Peyer's patch (tissue), 4 donors: ENCODE results near the gene LBX1. TPM values are rescaled to one million over a fixed set of nuclear protein-coding genes. Genes with fewer than 3 reads are reported as not detected.

Experiments used
- DNase-seq, 3 donors: peaks; one replicate each; pipeline ENCODE4 v3.0.0-alpha.2; 2017 to 2019
- H3K27ac ChIP-seq, 4 donors: fragments of 200-600 bp; sonication (generic); one replicate each; pipeline ENCODE4 v1.5.1; 2016 to 2019
- H3K27me3 ChIP-seq, 2 donors: fragments of 200-600 bp; sonication (generic); one replicate each; pipeline ENCODE4 v1.5.1; 2019
- H3K36me3 ChIP-seq, 3 donors: fragments of 200-600 bp; sonication (generic); one replicate each; pipeline ENCODE4 v1.5.1; 2016 to 2019
- H3K4me1 ChIP-seq, 4 donors: fragments of 200-600 bp; sonication (generic); one replicate each; pipeline ENCODE4 v1.5.1; 2016 to 2019
- H3K4me3 ChIP-seq, 4 donors: fragments of 200-600 bp; sonication (generic); 1 replicate in 3 of 4; 2 replicates in 1 of 4; pipeline ENCODE4 v1.5.1; 2016 to 2019; ENCODE audit warnings: mild to moderate bottlenecking in 1 of 4
- H3K9me3 ChIP-seq, 4 donors: fragments of 200-600 bp; sonication (generic); one replicate each; pipeline ENCODE4 v1.5.1; 2016 to 2019; ENCODE audit warnings: mild to moderate bottlenecking in 1 of 4
- CTCF ChIP-seq, 6 experiments: fragments of 450-650 bp in 4 of 6; fragments of 200-600 bp in 2 of 6; sonication (generic) in 1 of 6; IDR thresholded peaks; one replicate each; pipeline ENCODE4 v1.5.1; 2017 to 2019; ENCODE audit warnings: antibody characterized with exemption in 6 of 6, mild to moderate bottlenecking in 3 of 6, moderate library complexity in 1 of 6
- POLR2A ChIP-seq, 2 donors: fragments of 450-650 bp; IDR thresholded peaks; one replicate each; pipeline ENCODE4 v1.5.1; 2017; ENCODE audit warnings: antibody characterized with exemption in 2 of 2, mild to moderate bottlenecking in 2 of 2, moderate library complexity in 2 of 2
- total RNA-seq, 4 donors: library from RNA; depleted of rRNA; stranded (reverse); fragments of >200 nt; gene quantifications; one replicate each; pipeline ENCODE4 v1.1.0, GENCODE V29; 2016

LBX1 gene
- total RNA-seq, 4 donors from 2014 or later: not detected

DNA sequence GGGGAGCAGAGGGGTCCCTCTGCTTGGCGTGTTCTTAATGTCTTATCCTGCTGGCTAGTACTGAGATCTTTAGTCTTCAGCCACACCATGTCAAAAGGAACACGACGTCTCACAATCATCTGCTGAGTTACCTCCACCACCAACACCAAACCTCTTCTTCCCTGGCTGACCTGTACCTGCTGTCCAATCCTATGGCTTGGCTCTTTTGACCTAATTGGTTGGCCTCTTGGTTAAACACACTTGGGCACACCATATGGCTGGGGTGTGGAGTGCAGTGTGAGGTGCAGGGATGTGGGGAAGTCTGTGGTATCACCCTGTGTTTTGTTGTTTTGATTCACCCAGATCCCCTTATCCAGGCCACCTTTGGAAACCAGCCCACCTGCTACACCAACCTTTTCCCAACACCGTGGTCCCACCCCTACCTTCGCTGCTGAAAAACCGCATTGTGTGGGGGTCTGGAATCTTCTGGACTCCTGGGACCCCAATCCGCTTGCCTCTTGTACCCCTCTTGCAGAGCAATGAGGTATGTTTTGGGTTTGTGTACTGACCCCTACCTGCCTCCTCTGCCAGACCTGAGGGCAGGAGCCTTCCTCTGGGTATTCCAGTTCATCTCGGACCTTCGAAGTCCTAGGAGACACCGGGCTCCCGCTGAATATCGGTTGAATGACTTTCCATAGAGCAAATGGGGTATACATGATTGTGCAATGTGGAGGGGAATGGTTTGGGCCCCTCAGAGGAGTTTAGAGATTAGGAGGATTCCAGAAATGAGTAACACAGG, 2.8 kb upstream of the LBX1 start:
- TF ChIP-seq POLR2A (IDR thresholded peaks at IDR 0.05): no peak
- no peak for TF ChIP-seq CTCF (IDR thresholded peaks at IDR 0.05)
- DNase-seq: no peak
- Histone ChIP-seq H3K36me3 (no peaks in the 10 kb centered on the region), H3K27ac (no peak overlapping the region), H3K9me3 (peaks cover 0 to 3% (median 0%) of the 10 kb centered on the region in 4 donors), H3K4me1 (peaks cover 0 to 43% (median 14%) of the 10 kb centered on the region in 4 donors), H3K27me3 (peaks cover 0 to 89% of the 10 kb centered on the region in 2 donors), H3K4me3 (no peak overlapping the region)

DNA sequence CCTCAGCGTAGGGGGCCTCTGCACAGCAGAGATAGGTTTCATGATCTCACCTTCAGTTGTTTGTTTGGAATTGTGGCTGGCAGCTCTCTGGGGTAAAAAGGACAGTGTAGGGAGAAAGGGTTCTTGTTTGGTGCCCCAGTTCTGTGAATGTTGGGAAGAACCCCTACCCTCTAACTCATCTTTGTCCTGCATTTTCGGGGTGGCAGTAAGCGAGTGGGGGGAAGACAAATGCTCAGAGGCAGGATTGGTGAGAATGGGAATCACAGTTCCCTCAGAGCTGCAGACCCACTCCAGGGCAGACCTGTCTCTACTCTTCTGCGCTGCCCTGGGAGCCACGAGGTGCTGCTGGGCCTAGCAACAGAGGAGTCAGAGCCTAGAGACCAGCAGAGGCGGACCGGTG, 1.8 kb upstream of the LBX1 start:
- peaks cover 0 to 43% (median 22%) of the 10 kb centered on the region in 4 donors for H3K4me1 ChIP-seq
- peaks cover 0 to 3% (median 0%) of the 10 kb centered on the region in 4 donors for H3K9me3 ChIP-seq

DNA sequence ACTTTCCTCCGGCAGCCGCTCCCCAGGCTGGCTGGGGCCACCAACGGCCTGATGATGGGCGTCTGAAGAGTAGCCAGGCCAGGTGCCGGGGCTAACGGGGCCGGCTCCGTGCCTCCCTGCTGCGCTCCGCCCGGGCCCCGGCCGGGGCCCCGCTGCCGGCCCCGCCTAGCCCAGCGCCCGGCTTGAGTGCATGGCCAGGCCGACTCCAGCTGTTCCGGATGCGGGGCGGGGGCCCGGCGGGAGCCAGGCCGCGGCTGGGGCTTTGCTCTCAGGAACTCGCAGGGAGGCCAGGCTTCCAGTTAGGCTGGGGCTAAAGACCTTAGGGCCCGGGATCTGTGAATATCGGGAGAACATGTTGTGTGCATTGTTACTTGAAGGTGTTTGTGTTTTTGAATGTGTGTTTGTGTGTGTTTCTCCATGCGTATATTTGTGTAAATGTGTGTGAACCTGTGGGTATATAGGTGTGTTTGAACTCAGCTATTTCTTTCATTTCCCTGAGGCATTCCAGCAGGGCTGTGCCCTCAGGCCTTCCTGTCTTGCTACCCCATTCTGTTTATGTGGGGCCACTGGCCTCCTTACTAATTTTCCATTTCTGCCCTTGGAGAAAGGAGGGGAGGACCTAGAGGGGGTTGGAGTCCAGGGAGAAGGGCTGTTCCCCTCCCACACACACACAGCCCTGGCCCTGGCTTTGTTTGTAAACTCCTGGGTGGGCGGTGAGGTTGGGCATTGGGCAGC, 1.1 kb upstream of the LBX1 start:
- Histone ChIP-seq H3K4me1 (peaks cover 0 to 50% (median 23%) of the 10 kb centered on the region in 4 donors), H3K27me3 (peaks cover 0 to 89% of the 10 kb centered on the region in 2 donors)
- TF ChIP-seq CTCF (IDR thresholded peaks at IDR 0.05) (no peak), POLR2A (IDR thresholded peaks at IDR 0.05) (no peak)

More for the DNA sequence above, 1.8 kb upstream of the LBX1 start:
- peaks cover 0 to 89% of the 10 kb centered on the region in 2 donors for H3K27me3 ChIP-seq
- H3K36me3 ChIP-seq: no peaks in the 10 kb centered on the region
- H3K4me3 ChIP-seq: no peak overlapping the region
- DNase-seq: no peak
- TF ChIP-seq POLR2A (IDR thresholded peaks at IDR 0.05) (no peak), CTCF (IDR thresholded peaks at IDR 0.05) (no peak)
- no peak overlapping the region for H3K27ac ChIP-seq

DNA sequence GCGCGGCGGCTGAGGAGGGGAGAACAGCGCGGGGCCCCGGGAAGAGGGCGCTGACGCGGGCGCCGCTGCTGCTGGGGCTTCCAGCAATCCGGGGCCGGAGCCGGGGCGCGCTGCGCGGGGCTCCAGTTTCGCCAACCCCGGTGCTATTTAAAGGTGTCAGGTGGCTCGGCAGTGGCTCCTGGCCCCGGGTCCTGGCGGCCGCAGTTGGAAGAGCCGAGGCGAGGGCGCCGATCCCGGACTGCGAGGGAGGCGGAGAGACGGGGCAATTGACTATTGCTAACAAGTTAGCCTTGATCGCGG, 347 bp downstream of the LBX1 start:
- H3K36me3 ChIP-seq: no peaks in the 10 kb centered on the region
- no peak overlapping the region for H3K27ac ChIP-seq
- TF ChIP-seq POLR2A (IDR thresholded peaks at IDR 0.05) (no peak), CTCF (IDR thresholded peaks at IDR 0.05) (no peak)
- H3K4me3 ChIP-seq: peak overlapping the region in 3 of 4 donors; percentile 14 to 18 (median 15)
- no peak for DNase-seq
- peaks cover 0 to 91% of the 10 kb centered on the region in 2 donors for H3K27me3 ChIP-seq
- H3K9me3 ChIP-seq: peaks cover 0 to 3% (median 0%) of the 10 kb centered on the region in 4 donors
- H3K4me1 ChIP-seq: peaks cover 0 to 60% (median 24%) of the 10 kb centered on the region in 4 donors

More for the DNA sequence above, 1.1 kb upstream of the LBX1 start:
- Histone ChIP-seq H3K9me3 (peaks cover 0 to 3% (median 0%) of the 10 kb centered on the region in 4 donors), H3K4me3 (peak overlapping the region in 1 of 4 donors; percentile 8), H3K36me3 (no peaks in the 10 kb centered on the region), H3K27ac (no peak overlapping the region)
- DNase-seq: no peak

GRCh38 chr10:101228153-101228965, 904 bp downstream of the LBX1 start:
- Histone ChIP-seq H3K9me3 (peaks cover 0 to 3% (median 0%) of the 10 kb centered on the region in 4 donors), H3K4me1 (peaks cover 0 to 66% (median 24%) of the 10 kb centered on the region in 4 donors), H3K27me3 (peaks cover 0 to 95% of the 10 kb centered on the region in 2 donors), H3K36me3 (no peaks in the 10 kb centered on the region), H3K27ac (no peak overlapping the region), H3K4me3 (peak overlapping the region in 1 of 4 donors; percentile 14)
- no peak for DNase-seq
- no peak for TF ChIP-seq POLR2A (IDR thresholded peaks at IDR 0.05)
